NCI-H1417 (cell line): ENCODE data around the gene SRPK2.

ENCODE experiments used
- DNase-seq, 3 experiments: peaks; one replicate each; lab custom pipeline; 2025; lab: John Stamatoyannopoulos, UW

The SRPK2 gene

GRCh38 chr7:105191331-105191730 is 197.4 kb downstream of the SRPK2 start:
- no peak for DNase-seq

- no peak for DNase-seq
These were observed 198.7 kb downstream of the SRPK2 start for GRCh38 chr7:105189859-105190492.

GRCh38 chr7:105188201-105188600 is 200.5 kb downstream of the SRPK2 start:
- no peak for DNase-seq

- no peak for DNase-seq
These were observed 201.2 kb downstream of the SRPK2 start for GRCh38 chr7:105187302-105188169.

- DNase-seq, result no peak
These were observed 203.3 kb downstream of the SRPK2 start for GRCh38 chr7:105185290-105186010.

- DNase-seq, result no peak
These were observed 208.7 kb downstream of the SRPK2 start for GRCh38 chr7:105180002-105180401.

- no peak for DNase-seq
These were observed 209.7 kb downstream of the SRPK2 start for GRCh38 chr7:105178928-105179541.

GRCh38 chr7:105178177-105178576 is 210.5 kb downstream of the SRPK2 start:
- DNase-seq, result no peak

GRCh38 chr7:105177026-105177425 is 211.7 kb downstream of the SRPK2 start:
- no peak for DNase-seq

GRCh38 chr7:105173586-105173985 is 215.1 kb downstream of the SRPK2 start:
- peak in 1 of 3 experiments; percentile 48 for DNase-seq

- no peak for DNase-seq
These were observed 224.0 kb downstream of the SRPK2 start for GRCh38 chr7:105164751-105165150.

- no peak for DNase-seq
These were observed 225.0 kb downstream of the SRPK2 start for GRCh38 chr7:105163718-105164117.

GRCh38 chr7:105161366-105161765 is 227.4 kb downstream of the SRPK2 start:
- DNase-seq, result peak in 1 of 3 experiments; percentile 26

- DNase-seq, result no peak
These were observed 231.4 kb downstream of the SRPK2 start for GRCh38 chr7:105157278-105157677.

- DNase-seq, result no peak
These were observed 232.0 kb downstream of the SRPK2 start for GRCh38 chr7:105156731-105157130.

- DNase-seq, result no peak
These were observed 234.6 kb downstream of the SRPK2 start for GRCh38 chr7:105154084-105154483.

GRCh38 chr7:105153531-105153930 is 235.2 kb downstream of the SRPK2 start:
- DNase-seq, result no peak

- DNase-seq, result no peak
These were observed 237.6 kb downstream of the SRPK2 start for GRCh38 chr7:105151152-105151551.

GRCh38 chr7:105149827-105150226 is 238.9 kb downstream of the SRPK2 start:
- DNase-seq, result no peak

- peak in 1 of 3 experiments; percentile 45 for DNase-seq
These were observed 247.7 kb downstream of the SRPK2 start for GRCh38 chr7:105141068-105141467.

- DNase-seq, result no peak
These were observed 249.3 kb downstream of the SRPK2 start for GRCh38 chr7:105139381-105139780.

- no peak for DNase-seq
These were observed 250.8 kb downstream of the SRPK2 start for GRCh38 chr7:105137898-105138297.
